ENCODE data around the gene ADARB1.

GRCh38 chr21:45183852-45184251 is 109.5 kb downstream of the ADARB1 start:
- TF ChIP-seq EZH2 (IDR thresholded peaks at IDR 0.05; ENCODE audit: low read length, unreplicated experiment): no peak
- no peak for TF ChIP-seq CTCF (conservative IDR thresholded peaks at IDR 0.05; ENCODE audit: low read depth, low read length)
- TF ChIP-seq EZH2phosphoT487 (IDR thresholded peaks at IDR 0.05; ENCODE audit: borderline replicate concordance, low read length): no peak

Measured in PC-3 (cell line).